ENCODE measurements around the gene PLD5. TPM values are rescaled to one million over a fixed set of nuclear protein-coding genes. Genes with fewer than 3 reads are reported as not detected.

The PLD5 gene
- total RNA-seq, 1 experiment from 2014 or later, result 2.6 TPM

GRCh38 chr1:242455052-242455361 lies 69.5 kb downstream of the PLD5 start:
- no peaks in the 10 kb centered on the region for H3K27me3 ChIP-seq
- H3K27ac ChIP-seq, result no peak overlapping the region
- no peak for DNase-seq
- H3K9me3 ChIP-seq (replicated peaks), result no peaks in the 10 kb centered on the region; the same call in 1 of the 2 replicates
- no peaks in the 10 kb centered on the region for H3K4me1 ChIP-seq
- no peaks in the 10 kb centered on the region for H3K36me3 ChIP-seq
- no peak overlapping the region for H3K4me3 ChIP-seq

DNA sequence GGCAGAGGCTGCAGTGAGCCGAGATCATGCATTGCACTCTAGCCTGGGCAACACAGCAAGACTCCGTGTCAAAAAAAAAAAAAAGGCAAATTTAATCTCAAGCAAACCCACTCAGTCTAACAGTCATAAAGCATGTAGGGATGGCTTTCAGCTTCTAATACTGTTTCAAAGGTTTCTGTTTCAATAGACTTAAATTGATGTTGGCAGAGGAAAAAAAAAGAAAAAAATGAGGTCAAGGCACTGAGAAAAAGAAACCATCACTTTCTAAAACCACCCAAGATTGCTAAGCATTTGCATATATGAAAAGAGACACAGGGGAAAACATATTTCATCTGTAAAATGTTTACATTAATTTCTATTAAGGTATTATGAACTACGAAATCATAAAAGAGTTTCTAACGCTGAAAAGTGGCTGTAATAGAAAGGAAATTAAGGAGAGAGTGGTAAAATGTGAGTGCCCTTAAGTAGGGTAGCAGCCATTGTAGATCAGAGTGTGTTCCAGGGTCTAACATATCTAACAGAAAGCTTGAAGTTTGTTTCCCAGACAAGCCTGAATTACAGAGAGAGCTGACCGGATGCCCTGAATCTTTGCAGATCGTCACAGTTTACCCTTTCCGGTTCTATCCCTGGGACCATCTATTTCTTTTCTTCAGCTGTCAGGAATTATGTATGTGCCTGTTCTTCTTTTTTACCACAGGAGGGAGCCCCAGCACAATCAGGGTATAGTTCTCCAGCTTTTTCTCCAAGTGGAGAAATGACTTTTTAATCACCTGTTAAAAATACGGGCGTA lies 70.0 kb downstream of the PLD5 start:
- Histone ChIP-seq H3K27me3 (no peaks in the 10 kb centered on the region), H3K4me3 (peak overlapping the region; percentile 13; the same call in 1 of the 2 replicates), H3K36me3 (no peaks in the 10 kb centered on the region), H3K4me1 (no peaks in the 10 kb centered on the region), H3K27ac (no peak overlapping the region), H3K9me3 (replicated peaks) (no peaks in the 10 kb centered on the region; the same call in 1 of the 2 replicates)
- peak; percentile 10 to 75 for DNase-seq

DNA sequence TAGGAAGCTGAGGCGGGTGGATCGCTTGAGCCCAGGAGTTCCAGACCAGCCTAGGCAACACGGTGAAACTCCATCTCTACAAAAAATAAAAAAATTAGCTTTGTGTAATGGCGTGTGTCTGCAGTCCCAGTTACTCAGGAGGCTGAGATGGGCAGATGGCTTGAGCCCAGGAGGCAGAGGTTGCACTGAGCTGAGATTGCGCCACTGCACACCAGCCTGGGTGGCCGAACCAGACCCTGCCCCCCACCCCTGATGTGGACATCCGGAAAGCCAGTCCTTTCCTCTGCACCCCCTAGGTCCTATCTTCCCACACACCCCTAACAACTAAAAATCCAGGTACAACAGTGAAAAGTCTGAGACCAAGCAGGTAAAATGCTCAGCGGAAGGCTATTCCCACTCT lies 71.9 kb downstream of the PLD5 start:
- Histone ChIP-seq H3K27ac (no peak overlapping the region), H3K4me1 (no peaks in the 10 kb centered on the region), H3K36me3 (no peaks in the 10 kb centered on the region), H3K4me3 (no peak overlapping the region), H3K9me3 (replicated peaks) (no peaks in the 10 kb centered on the region; the same call in 1 of the 2 replicates), H3K27me3 (no peaks in the 10 kb centered on the region)
- no peak for DNase-seq

- no peaks in the 10 kb centered on the region; the same call in 1 of the 2 replicates for H3K9me3 ChIP-seq (replicated peaks)
- H3K4me3 ChIP-seq, result peak overlapping the region; percentile 36
- no peak overlapping the region for H3K27ac ChIP-seq
- H3K4me1 ChIP-seq, result peaks cover 11% of the 10 kb centered on the region
- peak in 1 of 2 experiments; percentile 35 for DNase-seq
- no peaks in the 10 kb centered on the region for H3K36me3 ChIP-seq
- no peaks in the 10 kb centered on the region for H3K27me3 ChIP-seq
Observed at GRCh38 chr1:242449661-242450060, 74.8 kb downstream of the PLD5 start.

DNA sequence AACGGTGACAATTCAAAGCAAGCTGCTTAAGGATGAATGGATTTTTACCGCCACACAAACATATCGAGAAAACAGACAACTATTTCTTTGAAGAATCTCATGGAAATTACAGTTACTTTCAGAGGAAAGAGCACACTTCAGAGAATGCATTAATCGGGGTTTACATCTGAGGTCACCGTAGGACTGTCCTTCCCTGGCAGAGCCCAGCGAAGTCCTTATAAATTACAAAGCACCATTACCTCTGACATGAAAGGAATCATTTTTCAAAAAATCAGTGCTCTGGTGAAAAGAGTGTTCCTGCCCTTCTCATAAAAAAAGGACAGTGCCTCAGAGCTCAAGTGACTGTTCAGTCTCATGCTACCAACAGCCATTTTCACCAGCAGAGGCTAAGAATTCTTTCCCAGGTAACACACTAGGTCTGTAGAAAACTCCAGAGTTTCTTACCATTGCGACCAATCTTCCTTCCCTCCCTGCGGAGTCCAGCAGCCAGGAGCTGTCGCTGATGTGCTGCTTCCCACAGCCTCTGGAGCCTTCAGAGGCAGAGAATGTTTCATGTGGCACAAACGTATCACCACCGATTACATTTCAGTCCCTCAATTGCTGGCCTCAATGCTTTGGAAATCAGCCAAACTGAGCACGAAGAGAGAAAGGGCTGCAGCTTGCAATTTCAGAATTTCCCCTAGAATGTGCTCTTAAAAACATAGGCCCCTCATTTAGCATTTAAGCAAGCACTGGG lies 75.4 kb downstream of the PLD5 start:
- Histone ChIP-seq H3K36me3 (no peaks in the 10 kb centered on the region), H3K4me3 (peak overlapping the region; percentile 36), H3K27ac (no peak overlapping the region; the same call in 1 of the 2 replicates), H3K27me3 (no peaks in the 10 kb centered on the region), H3K4me1 (peaks cover 11% of the 10 kb centered on the region), H3K9me3 (replicated peaks) (no peaks in the 10 kb centered on the region)
- DNase-seq, result peak; percentile 7 to 51

- no peak for DNase-seq
- H3K27ac ChIP-seq, result no peak overlapping the region
- peaks cover 11% of the 10 kb centered on the region for H3K4me1 ChIP-seq
- H3K36me3 ChIP-seq, result no peaks in the 10 kb centered on the region
- no peak overlapping the region; the same call in 1 of the 2 replicates for H3K4me3 ChIP-seq
- no peaks in the 10 kb centered on the region for H3K9me3 ChIP-seq (replicated peaks)
- H3K27me3 ChIP-seq, result no peaks in the 10 kb centered on the region
Observed at GRCh38 chr1:242447689-242448088, 76.8 kb downstream of the PLD5 start.

GRCh38 chr1:242440757-242441156 lies 83.7 kb downstream of the PLD5 start:
- H3K4me1 ChIP-seq, result no peaks in the 10 kb centered on the region
- no peak for DNase-seq

GRCh38 chr1:242435200-242435599 lies 89.3 kb downstream of the PLD5 start:
- Histone ChIP-seq H3K9me3 (replicated peaks) (no peaks in the 10 kb centered on the region), H3K4me1 (peaks cover 21% of the 10 kb centered on the region), H3K27ac (no peak overlapping the region), H3K36me3 (no peaks in the 10 kb centered on the region), H3K4me3 (no peak overlapping the region), H3K27me3 (no peaks in the 10 kb centered on the region)
- DNase-seq, result peak in 1 of 2 experiments; percentile 34

More at GRCh38 chr1:242440757-242441156, 83.7 kb downstream of the PLD5 start:
- no peak overlapping the region for H3K27ac ChIP-seq
- H3K9me3 ChIP-seq (replicated peaks), result no peaks in the 10 kb centered on the region
- no peaks in the 10 kb centered on the region for H3K27me3 ChIP-seq
- H3K36me3 ChIP-seq, result no peaks in the 10 kb centered on the region
- H3K4me3 ChIP-seq, result no peak overlapping the region

GRCh38 chr1:242432491-242433095 lies 91.9 kb downstream of the PLD5 start:
- Histone ChIP-seq H3K36me3 (no peaks in the 10 kb centered on the region), H3K9me3 (replicated peaks) (no peaks in the 10 kb centered on the region), H3K4me3 (no peak overlapping the region), H3K27me3 (no peaks in the 10 kb centered on the region), H3K4me1 (peaks cover 39% of the 10 kb centered on the region), H3K27ac (0 out of 2 replicates have a peak overlapping the region, but pooled peaks have one; percentile 3)
- DNase-seq, result no peak

DNA sequence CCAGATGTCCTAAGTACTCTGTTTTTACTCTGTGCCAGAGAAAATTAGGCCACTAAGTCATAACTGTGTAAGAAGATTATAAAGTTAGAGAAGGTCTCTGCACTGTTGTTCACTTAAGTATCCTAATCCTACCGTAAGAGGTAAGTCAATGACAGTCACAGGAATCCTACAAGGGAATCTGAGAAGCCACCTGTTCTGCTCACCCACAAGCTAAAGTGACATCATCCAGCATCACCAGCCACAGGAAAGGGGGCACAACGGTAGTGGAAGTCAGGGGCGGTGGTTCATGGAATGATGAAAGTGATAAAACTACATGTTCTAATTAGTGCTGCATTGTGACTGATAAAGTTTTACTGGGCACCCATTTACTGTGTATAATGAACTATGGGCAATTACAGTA lies 92.7 kb downstream of the PLD5 start:
- peak; percentile 28 to 66 for DNase-seq
- no peaks in the 10 kb centered on the region for H3K36me3 ChIP-seq
- no peaks in the 10 kb centered on the region for H3K9me3 ChIP-seq (replicated peaks)
- H3K27ac ChIP-seq, result peak overlapping the region; percentile 3; the same call in 1 of the 2 replicates
- no peaks in the 10 kb centered on the region for H3K27me3 ChIP-seq
- H3K4me1 ChIP-seq, result peaks cover 44% of the 10 kb centered on the region
- no peak overlapping the region for H3K4me3 ChIP-seq

DNA sequence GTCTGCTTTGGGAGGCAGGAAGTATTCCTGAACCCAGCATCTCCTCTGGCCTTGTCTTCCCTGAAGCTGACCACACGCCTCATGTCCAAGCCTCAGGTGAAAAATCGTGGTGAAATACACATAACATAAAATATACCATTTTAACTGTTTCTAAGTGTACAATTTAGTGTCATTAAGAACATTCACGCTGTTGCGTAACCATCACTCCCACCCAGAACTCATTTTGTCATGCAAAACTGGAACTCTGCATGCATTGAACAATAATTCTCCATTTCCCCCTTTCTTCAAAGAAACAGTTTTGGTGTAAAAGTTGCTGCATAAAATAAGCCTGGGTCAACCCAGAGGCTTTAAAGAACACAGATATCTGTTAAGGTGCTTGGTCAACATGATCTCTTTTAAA lies 93.5 kb downstream of the PLD5 start:
- Histone ChIP-seq H3K4me1 (peaks cover 44% of the 10 kb centered on the region), H3K27me3 (no peaks in the 10 kb centered on the region), H3K4me3 (no peak overlapping the region), H3K27ac (no peak overlapping the region; the same call in 1 of the 2 replicates), H3K36me3 (no peaks in the 10 kb centered on the region), H3K9me3 (replicated peaks) (no peaks in the 10 kb centered on the region)
- no peak for DNase-seq

DNA sequence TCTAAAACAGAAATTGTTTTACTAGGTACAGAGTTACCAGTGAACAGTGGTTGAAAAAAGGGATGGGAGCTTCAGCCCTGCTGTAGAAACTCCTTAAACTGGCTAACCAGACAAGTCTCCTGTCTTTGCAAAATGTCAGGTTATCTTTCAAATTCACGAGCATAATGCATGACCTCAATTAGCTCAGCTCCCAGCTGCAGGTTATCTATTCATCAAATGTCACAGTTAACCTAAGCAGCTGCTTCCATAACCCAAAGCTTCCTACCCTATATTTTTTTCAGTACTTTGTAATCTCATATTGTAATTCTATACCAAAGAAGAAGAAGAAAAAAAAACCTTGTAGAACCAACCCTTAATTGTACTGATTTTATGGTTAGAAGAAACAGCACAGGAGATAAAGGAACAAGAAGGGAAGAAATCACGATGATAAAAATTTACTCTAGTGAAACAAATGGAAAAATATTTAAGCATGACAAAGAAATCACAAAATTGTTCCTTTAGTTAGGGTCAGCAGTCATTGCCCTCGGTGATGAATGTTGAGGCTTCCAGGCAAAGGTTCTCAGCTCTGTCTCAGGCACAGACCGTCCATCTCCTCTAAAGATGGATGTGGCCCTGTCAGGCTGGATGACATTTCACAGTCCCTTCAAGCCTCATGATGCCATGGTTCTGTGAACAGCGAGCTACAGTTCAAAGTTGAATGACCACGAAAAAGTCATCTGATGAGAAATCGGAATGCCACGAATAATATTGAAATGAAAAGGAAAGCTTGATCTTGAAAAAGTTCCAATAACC lies 95.9 kb downstream of the PLD5 start:
- Histone ChIP-seq H3K27ac (peak overlapping the region; percentile 80), H3K36me3 (no peaks in the 10 kb centered on the region), H3K27me3 (no peaks in the 10 kb centered on the region), H3K9me3 (replicated peaks) (no peaks in the 10 kb centered on the region), H3K4me1 (peaks cover 37% of the 10 kb centered on the region), H3K4me3 (no peak overlapping the region)
- peak; percentile 35 to 74 for DNase-seq

GRCh38 chr1:242427519-242427918 lies 97.0 kb downstream of the PLD5 start:
- Histone ChIP-seq H3K9me3 (replicated peaks) (no peaks in the 10 kb centered on the region), H3K4me3 (no peak overlapping the region), H3K27me3 (no peaks in the 10 kb centered on the region), H3K36me3 (no peaks in the 10 kb centered on the region), H3K27ac (peak overlapping the region; percentile 80), H3K4me1 (peaks cover 36% of the 10 kb centered on the region)
- no peak for DNase-seq

DNA sequence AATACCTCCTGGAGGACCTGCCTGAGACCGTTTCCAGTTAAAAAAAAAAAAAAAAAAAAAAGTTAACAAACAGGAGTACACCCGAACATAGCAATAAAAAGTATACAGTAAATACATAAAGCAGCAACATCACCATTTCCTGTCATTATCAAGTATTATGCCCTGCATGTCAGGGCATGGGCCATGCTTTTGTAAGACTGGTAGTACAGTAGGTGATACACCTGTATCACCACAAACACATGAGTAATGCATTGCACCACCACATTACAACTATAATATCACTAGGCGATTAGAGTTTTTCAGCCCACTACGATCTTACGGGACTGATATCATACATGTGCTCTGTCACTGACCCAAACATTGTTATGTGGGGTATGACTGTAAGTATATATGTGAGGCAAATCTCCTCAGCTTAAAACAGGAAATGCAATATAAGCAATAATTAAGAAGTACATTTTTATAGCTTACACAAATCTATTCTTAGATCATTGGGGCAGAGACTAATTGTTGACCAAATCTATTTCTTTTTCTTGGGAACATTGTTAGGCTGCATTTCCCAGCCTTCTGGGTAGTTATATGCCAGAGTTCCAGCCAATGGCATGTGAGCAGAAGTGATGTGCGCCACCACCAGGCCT lies 98.1 kb downstream of the PLD5 start:
- Histone ChIP-seq H3K9me3 (replicated peaks) (no peaks in the 10 kb centered on the region), H3K27ac (no peak overlapping the region), H3K4me1 (peaks cover 26% of the 10 kb centered on the region), H3K4me3 (no peak overlapping the region), H3K36me3 (no peaks in the 10 kb centered on the region), H3K27me3 (no peaks in the 10 kb centered on the region)
- no peak for DNase-seq

Data from SJCRH30 (cell line).